Esophagus mucosa (tissue), 1 donor: Measurements from ENCODE around the gene IST1. TPM values are rescaled to one million over a fixed set of nuclear protein-coding genes. Genes with fewer than 3 reads are reported as not detected.

Experiments
- ATAC-seq: fragments of 200-7000 bp; cut with Tn5 transposase; one replicate; pipeline ENCODE4 v1.9.1; 2020
- total RNA-seq: library from RNA; stranded (reverse); gene quantifications from one replicate; pipeline ENCODE4 v1.2.4, GENCODE V29; 2023
- donor health status: DM: yes; HTN: yes; CAD: no.

IST1 gene
- total RNA-seq, 1 donor from 2014 or later = 86.7 TPM

DNA sequence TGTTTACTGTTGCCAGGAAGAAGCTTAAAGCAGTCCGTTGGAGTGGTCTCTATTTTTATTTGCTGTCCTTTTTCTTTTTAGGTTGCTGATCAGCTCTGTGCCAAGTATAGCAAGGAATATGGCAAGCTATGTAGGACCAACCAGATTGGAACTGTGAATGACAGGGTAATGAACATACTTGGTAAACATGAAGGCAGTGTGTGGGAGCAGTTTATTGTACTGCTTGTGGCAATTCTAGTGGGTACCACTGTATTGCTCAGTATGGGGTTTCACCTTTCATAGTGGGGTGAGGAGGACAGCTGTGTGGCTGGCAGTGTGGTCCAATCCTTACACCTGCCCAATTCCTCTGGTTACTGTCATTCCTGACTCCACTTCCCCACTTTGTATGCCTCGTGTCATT, 25.3 kb downstream of the IST1 start:
- no peak for ATAC-seq

DNA sequence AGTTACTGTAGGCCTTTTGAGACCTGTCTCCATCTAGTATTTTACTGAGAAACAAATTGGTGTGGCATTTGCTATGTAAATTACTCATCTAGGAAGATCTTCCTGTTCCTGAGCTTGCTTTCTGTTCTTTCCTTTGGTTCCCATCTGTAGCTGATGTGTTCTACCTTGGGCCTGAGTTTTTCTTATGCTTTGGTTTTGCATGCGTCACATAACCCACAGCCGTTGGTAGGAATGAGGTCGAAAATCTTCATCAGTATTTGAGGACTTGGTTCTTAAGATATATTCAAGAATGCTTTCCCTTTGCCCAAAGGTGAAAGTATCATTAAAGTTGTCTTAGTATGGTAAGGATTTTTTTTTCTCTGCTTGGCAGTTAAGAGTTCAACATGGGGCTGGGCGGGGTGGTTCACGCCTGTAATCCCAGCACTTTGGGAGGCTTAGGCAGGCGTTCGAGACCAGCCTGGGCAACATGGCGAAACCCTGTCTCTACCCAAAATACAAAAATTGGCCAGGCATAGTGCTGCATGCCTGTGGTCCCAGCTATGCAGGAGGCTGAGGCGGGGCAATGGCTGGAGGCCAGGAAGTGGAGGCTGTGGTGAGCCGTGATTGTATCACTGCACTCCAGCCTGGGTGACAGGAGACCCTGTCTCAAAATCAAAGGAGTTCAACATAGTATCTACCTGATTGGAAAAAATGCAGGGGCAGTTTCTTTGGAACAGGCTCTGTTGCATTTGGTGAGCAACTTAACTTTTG, 28.8 kb downstream of the IST1 start:
- ATAC-seq = no peak

DNA sequence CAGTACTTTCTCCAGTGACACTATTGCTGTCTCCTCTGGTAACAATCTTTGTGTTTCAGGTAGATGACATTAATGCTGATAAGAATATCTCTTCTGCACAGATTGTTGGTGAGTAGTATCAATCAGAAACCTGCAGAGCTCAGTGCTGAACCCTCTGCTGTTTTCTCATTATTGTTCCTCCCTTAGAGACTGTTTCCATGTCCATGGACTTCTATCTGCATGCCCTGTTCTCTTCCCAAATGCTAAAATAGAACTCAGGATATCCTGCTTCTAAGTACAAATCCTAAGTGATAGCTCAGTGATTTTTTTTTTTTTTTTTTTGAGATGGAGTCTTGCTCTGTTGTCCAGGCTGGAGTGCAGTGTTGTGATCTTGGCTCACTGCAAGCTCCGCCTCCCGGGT, 29.4 kb downstream of the IST1 start:
- ATAC-seq = no peak

DNA sequence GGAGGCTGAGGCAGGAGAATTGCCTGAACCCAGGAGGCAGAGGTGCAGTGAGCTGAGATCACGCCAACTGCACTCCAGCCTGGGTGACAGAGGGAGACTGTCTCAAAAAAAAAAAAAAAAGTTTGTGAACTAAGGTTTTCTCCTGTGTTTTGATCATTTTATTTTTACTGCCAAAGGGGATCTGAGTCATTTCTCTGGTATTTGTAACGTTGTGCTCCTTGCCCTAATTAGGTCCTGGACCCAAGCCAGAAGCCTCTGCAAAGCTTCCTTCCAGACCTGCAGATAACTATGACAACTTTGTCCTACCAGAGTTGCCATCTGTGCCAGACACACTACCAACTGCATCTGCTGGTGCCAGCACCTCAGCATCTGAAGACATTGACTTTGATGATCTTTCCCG, 32.1 kb downstream of the IST1 start:
- ATAC-seq = peak; percentile 49

DNA sequence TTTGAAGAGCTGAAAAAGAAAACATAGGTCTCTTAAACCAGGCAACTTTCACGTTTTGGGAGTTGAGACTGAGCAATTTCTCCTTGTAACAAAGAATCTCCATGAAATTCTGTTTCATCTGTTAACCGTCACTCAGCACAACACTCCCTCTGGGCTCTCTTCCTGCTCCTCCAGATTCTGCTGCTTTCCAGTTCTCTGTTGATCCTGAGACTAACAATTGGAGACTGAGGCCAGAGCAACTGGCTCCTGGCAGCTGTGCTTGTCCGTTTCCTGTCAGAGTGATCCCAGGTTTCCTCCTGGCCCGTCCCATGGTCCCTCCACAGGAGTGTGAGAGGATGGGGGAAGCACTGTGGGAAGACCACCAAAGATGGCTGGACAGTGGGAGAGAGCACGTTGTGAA, 32.5 kb downstream of the IST1 start:
- peak; percentile 14 for ATAC-seq

DNA sequence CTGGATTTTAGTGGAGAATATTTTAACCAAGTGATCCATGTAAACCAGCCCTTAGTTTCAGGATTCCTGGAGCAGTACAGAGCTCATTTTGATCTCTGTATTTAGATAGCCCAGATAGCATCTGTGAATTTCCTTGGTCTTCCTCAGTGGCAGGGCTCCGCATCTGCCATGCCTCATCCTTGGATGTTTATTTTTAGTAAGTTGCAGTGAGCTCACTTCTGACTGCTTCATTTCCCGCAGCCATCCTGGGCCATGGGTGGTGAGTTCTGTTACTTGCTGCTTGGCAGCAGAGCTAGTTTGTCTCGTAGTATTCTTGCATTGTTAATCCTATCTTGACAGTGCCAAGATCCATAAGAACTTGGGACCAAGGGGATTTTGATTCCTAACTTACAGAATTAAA, 33.7 kb downstream of the IST1 start:
- no peak for ATAC-seq

DNA sequence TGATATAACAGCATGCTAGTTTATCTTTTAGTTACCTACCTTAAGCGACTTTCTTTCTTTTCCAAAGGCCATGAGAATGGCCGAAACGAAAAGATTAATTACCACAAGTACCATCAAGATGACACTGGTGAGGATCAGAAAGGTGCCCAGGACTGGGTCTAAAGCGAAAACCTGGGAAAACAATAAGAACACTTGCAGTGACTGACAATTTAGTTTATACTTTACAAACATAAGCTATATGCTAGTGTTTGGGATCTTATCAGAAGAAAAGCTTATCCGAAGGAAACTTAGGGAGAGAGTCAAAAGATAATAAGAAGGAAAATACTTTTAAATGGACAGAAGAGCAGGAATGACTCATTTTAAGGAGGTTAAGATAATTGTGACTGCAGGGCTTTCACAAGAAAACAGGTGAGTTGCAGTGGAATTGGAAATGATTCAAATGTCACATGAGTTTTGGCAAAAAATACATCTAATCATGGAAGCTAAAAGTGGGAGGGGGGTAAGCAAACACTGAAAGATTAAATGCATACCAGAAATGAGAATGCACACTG, 34.8 kb downstream of the IST1 start:
- ATAC-seq = no peak

DNA sequence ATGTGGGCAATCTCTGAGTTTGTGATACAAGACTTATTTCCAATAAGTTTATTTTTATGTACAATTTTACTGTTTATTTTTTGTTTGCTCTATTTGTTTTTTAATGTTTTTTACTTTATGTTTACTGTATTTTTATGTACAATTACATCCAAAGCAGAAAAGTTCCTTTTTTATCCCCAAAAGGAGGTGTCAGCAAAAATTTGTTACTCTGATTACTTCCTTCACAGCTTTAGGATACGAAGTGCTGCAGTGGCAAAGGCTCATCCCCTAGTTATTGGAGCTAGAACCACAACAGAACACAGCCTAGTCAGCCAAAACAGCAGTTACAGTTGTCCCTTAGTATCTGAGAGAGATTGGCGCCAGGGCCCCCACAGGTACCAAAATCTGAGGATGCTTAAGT, 35.7 kb downstream of the IST1 start:
- ATAC-seq = no peak

DNA sequence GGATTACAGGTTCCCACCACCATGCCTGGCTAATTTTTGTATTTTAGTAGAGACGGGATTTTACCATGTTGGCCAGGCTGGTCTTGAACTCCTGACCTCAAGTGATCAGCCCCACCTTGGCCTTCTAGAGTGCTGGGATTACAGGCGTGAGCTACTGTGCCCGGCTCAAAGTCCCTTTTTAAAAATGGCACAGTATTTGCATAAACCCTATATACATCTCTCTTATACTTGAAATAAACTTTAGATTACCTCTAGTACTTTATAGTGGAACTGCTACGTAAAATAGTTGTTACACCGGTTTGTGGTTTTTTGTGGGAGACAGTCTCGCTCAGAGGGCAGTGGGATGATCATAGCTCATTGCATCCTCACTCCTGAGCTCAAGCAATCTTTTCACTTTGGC, 36.3 kb downstream of the IST1 start:
- no peak for ATAC-seq

DNA sequence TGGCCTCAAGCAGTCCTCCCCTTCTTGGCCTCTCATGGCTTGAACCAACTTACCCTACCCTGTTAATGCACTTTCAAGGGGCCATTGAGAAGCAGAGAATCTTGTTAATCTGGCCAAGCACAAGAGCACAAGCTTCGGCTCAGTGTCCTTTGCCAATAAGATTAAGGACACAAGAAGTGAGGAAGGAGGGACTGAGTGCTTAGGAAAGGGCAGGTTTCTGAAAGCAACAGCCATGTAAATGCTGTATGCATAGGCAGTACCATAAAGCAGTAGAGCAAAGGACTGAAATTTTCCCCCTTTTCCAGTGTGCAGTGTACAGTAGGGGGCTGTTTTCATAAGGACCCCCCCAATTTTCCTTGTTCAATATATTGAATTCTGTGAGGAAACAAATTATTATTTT, 37.7 kb downstream of the IST1 start:
- ATAC-seq = no peak

DNA sequence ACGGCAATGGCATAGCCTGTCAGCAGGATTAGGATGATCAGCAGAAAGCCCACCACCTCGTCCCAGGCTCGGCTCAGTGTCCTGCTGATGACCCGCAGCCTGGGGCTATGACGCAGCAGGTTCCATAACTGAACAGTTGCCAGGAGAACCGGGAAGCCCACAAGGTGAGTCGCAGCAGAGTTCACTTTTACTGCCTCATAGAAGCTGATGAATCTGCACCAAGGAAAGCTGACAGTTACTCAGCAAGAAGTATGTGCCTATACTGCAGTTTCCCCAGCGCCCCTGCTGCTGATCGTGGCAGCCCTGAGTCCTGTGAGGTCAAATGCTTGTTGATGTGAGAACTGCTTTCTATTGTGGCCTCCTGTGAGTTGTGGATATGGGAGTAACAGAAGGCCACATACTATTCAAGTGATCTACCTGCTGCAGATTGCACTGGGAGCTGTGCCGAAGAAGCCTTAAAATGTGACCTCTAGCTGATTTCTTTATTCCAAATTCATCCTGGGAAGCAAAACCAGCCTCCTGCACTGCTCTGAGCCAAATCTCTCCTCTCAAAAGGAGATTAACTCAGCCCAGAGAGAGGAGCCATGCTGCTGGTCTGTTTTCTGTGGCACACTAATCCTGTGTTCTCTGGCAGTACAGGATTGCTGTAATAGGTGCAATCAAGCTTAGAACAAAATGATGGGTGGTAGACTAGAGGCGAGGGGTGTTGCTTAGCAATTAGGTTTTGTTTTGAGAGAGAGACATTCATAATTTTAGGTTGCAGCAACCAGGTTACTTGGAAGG, 38.8 kb downstream of the IST1 start:
- ATAC-seq = no peak

DNA sequence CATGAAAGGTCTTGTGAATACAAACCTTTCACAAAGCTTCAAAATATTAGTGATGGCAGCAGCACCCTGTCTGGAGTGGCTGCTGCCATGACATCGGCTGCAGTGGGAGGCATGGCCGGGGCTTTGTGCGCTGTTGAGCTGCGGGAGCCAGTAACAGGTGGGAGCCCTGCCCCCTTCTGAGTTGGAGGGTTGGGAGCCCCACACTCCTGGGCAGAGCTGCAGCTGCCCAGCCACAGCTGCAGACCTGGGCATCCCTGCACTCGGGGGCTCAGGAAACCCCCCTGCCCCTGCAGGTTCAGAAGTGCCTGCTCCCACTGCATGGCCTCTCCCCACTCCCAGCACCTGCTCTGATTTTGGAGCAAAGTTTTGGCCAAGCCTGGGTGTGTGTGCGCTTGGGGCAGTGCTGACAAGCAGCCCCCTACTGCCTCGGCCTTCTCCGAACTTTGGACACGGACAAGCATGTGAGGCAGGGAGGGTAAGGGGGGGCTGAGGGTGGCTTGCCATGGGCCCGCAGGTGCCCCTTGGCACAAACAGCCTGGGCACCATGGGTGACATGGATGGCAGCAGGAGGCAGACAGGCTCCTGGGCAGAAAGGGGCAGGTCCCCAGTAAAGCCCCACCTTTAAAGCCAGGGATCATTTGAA, 42.7 kb downstream of the IST1 start:
- ATAC-seq = no peak

DNA sequence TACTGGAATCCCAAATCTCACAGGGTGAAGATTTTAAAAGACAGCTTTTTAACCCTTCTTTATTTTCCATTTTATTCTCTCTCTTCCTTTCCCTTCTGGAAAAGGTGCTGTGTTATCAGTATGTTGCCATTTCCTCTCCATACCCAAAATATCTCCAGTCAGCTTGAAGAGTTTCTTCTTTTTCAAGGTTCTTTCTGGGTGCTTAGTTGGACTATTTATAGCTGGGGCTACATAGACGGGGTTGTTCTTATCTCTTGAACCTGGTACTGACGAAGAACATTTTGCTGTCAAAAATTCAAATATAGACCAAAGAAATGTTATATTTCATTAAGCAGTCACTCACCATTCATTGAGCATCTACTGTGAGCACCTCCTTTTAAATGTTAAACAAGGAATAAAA, 48.6 kb downstream of the IST1 start:
- ATAC-seq = no peak

DNA sequence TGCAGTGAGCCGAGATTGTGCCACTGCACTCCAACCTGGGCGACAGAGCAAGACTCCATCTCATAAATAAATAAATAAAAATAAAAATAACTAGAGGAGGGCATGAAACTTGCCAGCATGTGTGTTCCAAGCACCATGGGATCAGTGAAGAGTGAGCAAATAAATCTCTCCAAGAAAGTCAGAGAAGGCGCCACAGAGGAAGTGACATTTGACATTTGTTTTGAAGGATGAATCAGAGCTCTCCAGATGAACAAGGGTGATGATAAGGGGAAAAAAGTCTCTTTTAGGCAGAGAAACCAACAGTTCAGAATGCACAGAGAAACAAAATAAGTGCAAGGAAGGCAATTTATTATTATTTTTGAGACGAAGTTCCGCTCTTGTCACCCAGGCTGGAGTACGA, 50.3 kb downstream of the IST1 start:
- no peak for ATAC-seq

DNA sequence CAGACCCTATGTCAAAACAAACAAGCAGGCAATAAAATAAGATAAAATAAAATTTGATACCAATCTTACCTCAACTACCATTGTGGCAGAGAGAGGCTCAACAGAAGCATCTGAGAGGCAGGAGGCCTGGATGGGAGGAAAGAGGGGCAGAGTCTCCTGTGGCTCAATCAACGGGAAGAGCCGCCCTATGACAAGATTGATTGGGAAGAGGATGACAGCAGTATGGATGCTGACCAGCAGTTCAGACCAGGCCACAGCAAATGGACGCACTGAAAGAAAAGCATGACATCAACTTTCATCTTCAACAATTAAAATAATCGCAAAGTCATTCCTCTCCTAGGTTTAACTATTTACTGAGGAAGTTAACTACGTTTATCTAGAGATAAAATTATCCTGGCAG, 57.5 kb downstream of the IST1 start:
- ATAC-seq = no peak

DNA sequence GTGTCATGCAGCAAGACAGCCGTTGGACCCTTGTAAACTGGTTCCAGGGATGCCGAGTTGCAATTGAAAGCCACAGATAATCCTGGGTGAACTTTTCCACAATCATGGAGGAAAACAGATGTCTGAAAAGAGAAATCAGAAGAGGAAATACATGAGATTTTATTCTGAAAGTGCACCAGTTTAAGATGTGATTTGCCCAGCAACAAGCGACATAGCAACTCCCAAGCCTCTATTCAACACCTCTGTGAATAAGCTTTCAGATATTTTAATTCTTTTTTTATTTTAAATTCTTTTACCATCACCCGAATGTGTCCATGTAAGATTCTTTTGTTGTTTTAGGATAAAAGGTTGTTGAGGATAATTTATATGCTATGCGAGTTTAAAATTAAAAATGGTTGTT, 58.8 kb downstream of the IST1 start:
- ATAC-seq = no peak

DNA sequence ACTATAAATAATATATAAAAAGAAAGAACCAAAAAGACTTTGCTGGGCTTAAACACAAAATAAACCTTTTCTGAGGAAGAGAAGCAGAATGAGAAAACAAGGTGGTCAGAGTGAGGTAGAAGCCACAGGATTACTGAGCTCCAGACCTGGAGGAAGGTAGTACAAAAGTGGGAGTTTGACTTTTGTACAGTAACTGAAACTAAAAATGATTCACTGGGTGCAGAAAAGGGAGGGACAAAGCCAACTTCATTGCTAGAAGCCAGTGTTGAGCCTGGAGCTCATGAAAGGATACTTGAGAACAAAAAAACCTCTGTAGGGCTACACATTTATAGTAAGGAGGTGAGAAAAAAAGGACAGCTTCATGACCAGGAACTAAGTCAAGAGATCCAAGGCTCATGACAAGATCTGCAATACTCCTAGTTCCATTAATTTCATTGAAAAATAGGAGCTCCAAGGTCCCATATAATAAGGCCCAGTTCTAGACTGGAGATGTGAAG, 59.4 kb downstream of the IST1 start:
- no peak for ATAC-seq

DNA sequence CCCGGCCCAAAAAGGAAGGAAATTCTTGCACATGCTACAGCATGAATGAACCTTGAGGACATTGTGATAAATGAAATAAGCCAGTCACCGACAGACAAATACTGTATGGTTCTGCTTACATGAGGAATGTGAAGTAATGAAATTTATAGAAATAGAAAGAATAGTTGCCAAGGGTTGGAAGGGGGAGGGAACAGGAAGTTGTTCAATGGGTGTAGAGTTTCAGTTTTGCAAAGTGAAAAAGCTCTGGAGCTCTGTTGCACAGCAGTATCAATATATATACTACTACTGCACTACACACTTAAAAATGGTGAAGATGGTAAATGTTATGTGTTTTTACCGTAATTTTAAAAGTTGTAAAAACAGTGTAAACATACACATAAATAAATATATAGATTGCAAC, 61.2 kb downstream of the IST1 start:
- no peak for ATAC-seq

DNA sequence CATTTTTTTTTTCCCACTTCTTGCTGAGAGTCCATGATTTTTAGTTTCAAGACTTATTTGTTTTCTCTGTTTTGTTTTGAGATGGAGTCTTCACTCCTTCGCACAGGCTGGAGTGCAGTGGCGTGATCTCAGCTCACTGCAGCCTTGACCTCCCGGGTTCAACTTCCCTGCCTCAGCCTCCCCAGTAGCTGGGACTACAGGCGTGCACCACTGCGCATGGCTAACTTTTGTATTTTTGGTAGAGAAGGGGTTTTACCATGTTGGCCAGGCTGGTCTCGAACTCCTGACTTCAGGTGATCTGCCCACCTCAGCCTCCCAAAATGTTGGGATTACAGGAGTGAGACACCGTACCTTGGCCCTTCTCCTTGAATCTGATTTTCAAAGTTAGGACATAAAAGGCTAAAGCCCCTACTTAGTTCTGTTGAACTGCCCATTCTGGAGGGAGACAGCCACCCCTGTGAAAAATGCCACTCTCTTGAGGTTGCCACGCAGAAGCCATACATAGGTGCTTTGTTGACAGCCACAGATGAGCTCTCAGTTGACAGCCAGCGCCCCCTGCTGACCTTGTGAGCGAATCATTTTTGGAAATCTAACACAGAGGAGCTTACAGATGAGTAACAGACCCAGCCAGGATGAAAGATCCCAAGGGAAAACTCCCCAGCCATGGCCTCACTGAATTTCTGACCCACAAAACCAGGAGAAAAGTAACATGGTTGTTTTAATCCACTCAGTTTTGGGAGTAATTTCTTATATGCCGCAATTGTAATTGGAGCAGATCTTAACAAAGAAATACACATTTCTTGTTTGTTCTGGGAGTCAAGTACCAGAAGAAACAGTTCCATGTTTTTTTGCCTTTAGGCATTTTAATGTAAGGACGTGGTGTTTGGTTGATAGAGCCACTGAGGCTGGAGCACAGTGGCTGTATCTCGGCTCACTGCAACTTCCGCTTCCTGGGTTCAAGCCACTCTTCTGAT, 66.0 kb downstream of the IST1 start:
- ATAC-seq = peak; percentile 81

DNA sequence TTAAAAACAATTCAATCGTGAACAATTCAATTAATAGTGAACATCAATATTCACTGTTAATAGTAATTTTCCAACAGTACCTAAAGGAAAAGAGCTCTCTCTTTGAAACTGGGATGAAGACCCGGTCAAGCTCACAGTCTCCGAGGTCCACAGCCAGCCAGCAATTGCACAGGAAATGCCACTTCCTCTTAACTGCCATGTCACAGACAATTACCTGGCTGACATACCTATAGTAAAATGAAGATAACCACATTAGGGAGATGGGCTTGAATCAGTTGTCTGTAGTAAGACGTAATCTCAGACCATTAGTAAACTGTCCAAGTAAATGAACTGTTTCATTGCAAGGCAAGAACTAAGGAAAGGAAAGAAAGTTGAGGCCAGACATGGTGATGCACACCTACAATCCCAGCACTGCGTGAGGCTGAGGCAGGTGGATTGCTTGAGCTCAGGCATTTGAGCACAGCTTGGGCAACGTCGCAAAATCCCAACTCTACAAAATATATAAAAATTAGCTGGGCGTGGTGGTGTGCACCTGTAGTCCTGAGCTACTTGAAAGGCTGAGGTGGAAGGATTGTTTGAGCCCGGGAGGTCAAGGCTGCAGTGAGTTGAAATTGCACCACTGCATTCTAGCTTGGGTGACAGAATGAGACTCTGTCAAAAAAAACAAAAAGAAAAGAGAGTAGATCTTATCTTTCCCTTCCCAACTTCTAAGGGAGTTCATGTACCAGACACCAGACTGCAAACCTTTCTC, 68.0 kb downstream of the IST1 start:
- no peak for ATAC-seq

DNA sequence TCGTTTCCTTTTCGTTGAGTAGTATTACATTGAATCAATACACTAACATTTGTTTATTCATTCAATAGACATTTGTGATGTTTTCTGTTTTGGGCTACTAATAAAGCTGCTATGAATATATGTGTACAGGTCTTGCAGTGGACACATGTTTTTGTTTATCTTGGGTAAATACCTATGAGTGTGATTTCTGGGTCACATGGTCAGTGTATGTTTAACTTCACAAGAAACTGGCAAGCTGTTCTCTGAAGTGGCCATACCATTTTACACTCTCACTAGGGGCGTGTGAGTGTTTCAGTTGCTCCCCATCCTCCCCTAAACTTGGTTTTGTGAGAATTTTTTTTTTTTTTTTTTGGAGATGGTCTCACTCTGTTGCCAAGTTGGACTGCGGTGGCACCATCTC, 69.9 kb downstream of the IST1 start:
- no peak for ATAC-seq
